Epithelial cell of proximal tubule (primary cell): Measurements from ENCODE around the gene SPECC1L. TPM values are rescaled to one million over a fixed set of nuclear protein-coding genes. Genes with fewer than 3 reads are reported as not detected.

ENCODE experiments used
- DNase-seq: peaks from one replicate; pipeline ENCODE4 v3.0.0-alpha.2; 2011; ENCODE audit warnings: low read depth
- H3K4me3 ChIP-seq: 2 replicates; pipeline ENCODE4 v1.5.1; 2011; ENCODE audit warnings: low read depth, mild to moderate bottlenecking, low read length
- total RNA-seq: library from RNA; depleted of rRNA; stranded (reverse); fragments of >200 nt; gene quantifications from 2 replicates; pipeline ENCODE4 v1.2.3, GENCODE V29; 2015
- TF ChIP-seq, protein P1 (sequence below): conservative IDR thresholded peaks from 2 replicates; pipeline ENCODE4 v1.5.1; 2012; ENCODE audit warnings: low read depth, mild to moderate bottlenecking, low read length

The SPECC1L gene
- total RNA-seq, 1 donor from 2014 or later: 22.7 TPM

GRCh38 chr22:24467340-24467739 is 196.7 kb downstream of the SPECC1L start:
- no peak for DNase-seq
- H3K4me3 ChIP-seq: no peak overlapping the region
- TF ChIP-seq, protein P1, sequence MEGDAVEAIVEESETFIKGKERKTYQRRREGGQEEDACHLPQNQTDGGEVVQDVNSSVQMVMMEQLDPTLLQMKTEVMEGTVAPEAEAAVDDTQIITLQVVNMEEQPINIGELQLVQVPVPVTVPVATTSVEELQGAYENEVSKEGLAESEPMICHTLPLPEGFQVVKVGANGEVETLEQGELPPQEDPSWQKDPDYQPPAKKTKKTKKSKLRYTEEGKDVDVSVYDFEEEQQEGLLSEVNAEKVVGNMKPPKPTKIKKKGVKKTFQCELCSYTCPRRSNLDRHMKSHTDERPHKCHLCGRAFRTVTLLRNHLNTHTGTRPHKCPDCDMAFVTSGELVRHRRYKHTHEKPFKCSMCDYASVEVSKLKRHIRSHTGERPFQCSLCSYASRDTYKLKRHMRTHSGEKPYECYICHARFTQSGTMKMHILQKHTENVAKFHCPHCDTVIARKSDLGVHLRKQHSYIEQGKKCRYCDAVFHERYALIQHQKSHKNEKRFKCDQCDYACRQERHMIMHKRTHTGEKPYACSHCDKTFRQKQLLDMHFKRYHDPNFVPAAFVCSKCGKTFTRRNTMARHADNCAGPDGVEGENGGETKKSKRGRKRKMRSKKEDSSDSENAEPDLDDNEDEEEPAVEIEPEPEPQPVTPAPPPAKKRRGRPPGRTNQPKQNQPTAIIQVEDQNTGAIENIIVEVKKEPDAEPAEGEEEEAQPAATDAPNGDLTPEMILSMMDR: no peak

Other genes starting within 250 kb of the SPECC1L start
- gene SUSD2, start 89.3 kb upstream of the SPECC1L start, total RNA-seq: 0.06 and 0.07 TPM in 2 replicates
- gene GGT5, start 25.7 kb upstream of the SPECC1L start, total RNA-seq: 0.22 and 1.3 TPM in 2 replicates
- 0.36 TPM in 1 of 2 replicates, not detected in the other for gene ADORA2A, start 156.8 kb downstream of the SPECC1L start, total RNA-seq
- not detected in 2 replicates for gene UPB1, start 224.5 kb downstream of the SPECC1L start, total RNA-seq